K562 (cell line): ENCODE results near the gene HAPLN3. TPM values are rescaled to one million over a fixed set of nuclear protein-coding genes. Genes with fewer than 3 reads are reported as not detected.

ENCODE experiments used
- ATAC-seq: fragments of 200-7000 bp; cut with Tn5 transposase; 3 replicates; pipeline ENCODE4 v1.9.1; 2020; ENCODE audit warnings: moderate library complexity
- BruUV-seq: library from RNA; stranded (reverse); fragments of 400-500 nt; replicated peaks from 2 replicates; lab custom pipeline; 2021; lab: Mats Ljungman, UMichigan
- CTCF ChIA-PET: fragments of 300-600 bp; formaldehyde crosslinking; extraction: SDS; loops from one replicate; lab custom pipeline; 2021; ENCODE audit warnings: low intra/inter-chr PET ratio; lab: Yijun Ruan, JAX
- POLR2A ChIA-PET: fragments of 300-600, 350-650 bp; sonication (Branson Sonifier 250); formaldehyde crosslinking; extraction: SDS; loops from one replicate; lab custom pipeline; 2021; ENCODE audit warnings: antibody characterized with exemption, inconsistent platforms; lab: Yijun Ruan, JAX
- DNase-seq, 4 experiments: peaks; one replicate each; pipeline versions ENCODE4 v3.0.0 to v3.0.0-alpha.2; 2011 to 2018; ENCODE audit warnings: low spot score in 3 of 4, mixed read lengths in 3 of 4; ENCODE audit errors: extremely low read depth in 1 of 4
- FAIRE-seq: peaks from 2 replicates; lab custom pipeline; 2011; peaks lifted over from hg19 to GRCh38; lab: Jason Lieb, UNC
- H2AFZ ChIP-seq: 2 replicates; pipeline ENCODE4 v1.6.0; 2011; ENCODE audit warnings: low read depth, low read length, control low read depth, inconsistent platforms
- H3K27ac ChIP-seq: fragments of 200-600 bp; 3 replicates; pipeline ENCODE4 v1.8.0; 2011; ENCODE audit warnings: low read depth, mild to moderate bottlenecking, control low read depth, inconsistent platforms, low read length, moderate library complexity, mixed read lengths; ENCODE audit errors: extremely low read depth
- H3K27me3 ChIP-seq, 2 experiments: fragments of 300-600 bp in 1 of 2; 2 replicates in 1 of 2; 3 replicates in 1 of 2; pipeline versions ENCODE4 v1.6.0 to v1.8.0; 2011; ENCODE audit warnings: inconsistent platforms in 2 of 2, low read length in 2 of 2, mild to moderate bottlenecking in 1 of 2, mixed read lengths in 1 of 2, moderate library complexity in 1 of 2; ENCODE audit not compliant: control insufficient read depth in 2 of 2, insufficient read depth in 2 of 2
- H3K36me3 ChIP-seq: fragments of 300-600 bp; 3 replicates; pipeline ENCODE4 v1.8.0; 2011; ENCODE audit warnings: mild to moderate bottlenecking, low read length, inconsistent platforms; ENCODE audit not compliant: control insufficient read depth, insufficient read depth
- H3K4me1 ChIP-seq, 2 experiments: fragments of 200-600 bp in 1 of 2; replicated peaks in 1 of 2; 2 replicates in 1 of 2; 3 replicates in 1 of 2; pipeline versions ENCODE4 v1.5.1 to v1.8.0; 2011; ENCODE audit warnings: inconsistent platforms in 2 of 2, low read length in 2 of 2, mild to moderate bottlenecking in 1 of 2, mixed read lengths in 1 of 2, moderate library complexity in 1 of 2; ENCODE audit not compliant: control insufficient read depth in 2 of 2, insufficient read depth in 2 of 2
- H3K4me2 ChIP-seq: 2 replicates; pipeline ENCODE4 v1.6.1; 2011; ENCODE audit warnings: low read length, control low read depth, inconsistent platforms, mixed read lengths; ENCODE audit not compliant: insufficient read depth
- H3K4me3 ChIP-seq: fragments of 200-600 bp; sonication (generic), shearing (Covaris generic); 2 replicates; pipeline ENCODE4 v1.5.1; 2016; ENCODE audit warnings: control low read depth, inconsistent platforms
- H3K79me2 ChIP-seq: fragments of 200-600 bp; 3 replicates; pipeline ENCODE4 v1.8.0; 2011; ENCODE audit warnings: low read length, inconsistent platforms; ENCODE audit not compliant: control insufficient read depth, insufficient read depth
- H3K9ac ChIP-seq, 2 experiments: 2 replicates each; pipeline versions ENCODE4 v1.6.0 to v1.6.1; 2011; ENCODE audit warnings: low read depth in 2 of 2, low read length in 2 of 2, control low read depth in 1 of 2, inconsistent platforms in 1 of 2, mild to moderate bottlenecking in 1 of 2, mixed read lengths in 1 of 2; ENCODE audit not compliant: insufficient read depth in 1 of 2
- H3K9me1 ChIP-seq: one replicate; pipeline ENCODE4 v1.6.0; 2011; ENCODE audit warnings: inconsistent platforms, mild to moderate bottlenecking, low read length, moderate library complexity; ENCODE audit not compliant: control insufficient read depth, insufficient read depth
- H3K9me3 ChIP-seq: replicated peaks from 2 replicates; pipeline ENCODE4 v1.5.1; 2011; ENCODE audit warnings: low read depth, low read length, inconsistent platforms; ENCODE audit not compliant: control insufficient read depth, insufficient read depth
- H4K20me1 ChIP-seq: replicated peaks from 2 replicates; pipeline ENCODE4 v1.6.1; 2011; ENCODE audit warnings: low read length, inconsistent platforms, mixed read lengths; ENCODE audit not compliant: control insufficient read depth, insufficient read depth
- DEAF1 ChIP-seq: fragments of 450-650 bp; formaldehyde crosslinking; IDR thresholded peaks from 2 replicates; pipeline ENCODE4 v1.4.0; 2020; ENCODE audit warnings: mild to moderate bottlenecking, moderate library complexity
- HMBOX1 ChIP-seq: sonication (generic); IDR thresholded peaks from 2 replicates; pipeline ENCODE4 v1.6.1; 2016
- SMC3 ChIP-seq: conservative IDR thresholded peaks from 2 replicates; pipeline ENCODE4 v1.6.1; 2011; ENCODE audit warnings: low read depth, low read length, improper control_type of control experiment; ENCODE audit not compliant: insufficient read depth
- ZNF384 ChIP-seq: IDR thresholded peaks from 2 replicates; pipeline ENCODE4 v1.6.1; 2012; ENCODE audit warnings: low read depth, low read length, improper control_type of control experiment
- WGBS: fragments of 100-300 bp; shearing (Covaris generic); methylation state at CpG from one replicate; pipeline ENCODE4 v1.1.6; 2016; ENCODE audit warnings: low coverage, mixed read lengths; ENCODE audit not compliant: insufficient coverage; ENCODE audit errors: missing lambda C conversion rate; 5-methylcytosine and 5-hydroxymethylcytosine counted together
- in situ Hi-C: fragments of 300-500 bp; cut with MboI; formaldehyde crosslinking; loops from 4 replicates; pipeline ENCODE4 v1.15.0; 2018; ENCODE audit warnings: inconsistent platforms, mixed read lengths
- intact Hi-C: fragments of 100-400 bp; cut with micrococcal nuclease; formaldehyde crosslinking; loops from 2 replicates; pipeline ENCODE4 v1.14.2; 2022
- polyA plus RNA-seq, 8 experiments: library from polyadenylated mRNA; depleted of rRNA in 4 of 8; stranded (reverse) in 5 of 8; unstranded in 3 of 8; fragments of >200 nt; fragmentation: Nextera tagmentation in 2 of 8; fragmentation: Illumina TruSeq in 1 of 8; extraction: Ambion mirVana in 2 of 8; extraction: Trizol in 1 of 8; gene quantifications; 2 replicates each; pipeline versions ENCODE4 v1.2.1 to v1.2.3, GENCODE V29; 2011 to 2014; ENCODE audit warnings: inconsistent platforms in 1 of 8, missing spikeins in 1 of 8
- total RNA-seq, 7 experiments: library from RNA; depleted of rRNA in 6 of 7; stranded (reverse); fragments of >200 nt in 6 of 7; fragmentation: Illumina TruSeq in 2 of 7; extraction: Trizol in 2 of 7; gene quantifications; 2 replicates each; pipeline versions ENCODE4 v1.2.1 to v1.2.3, GENCODE V29; 2011 to 2021; ENCODE audit warnings: low replicate concordance in 1 of 7

HAPLN3 gene
- total and polyA plus RNA-seq, 9 of the 15 experiments (the other 6 are each of a cell fraction or from before 2014, with no cell fraction given) = 0.04 to 2.4 (median 0.65) TPM

DNA sequence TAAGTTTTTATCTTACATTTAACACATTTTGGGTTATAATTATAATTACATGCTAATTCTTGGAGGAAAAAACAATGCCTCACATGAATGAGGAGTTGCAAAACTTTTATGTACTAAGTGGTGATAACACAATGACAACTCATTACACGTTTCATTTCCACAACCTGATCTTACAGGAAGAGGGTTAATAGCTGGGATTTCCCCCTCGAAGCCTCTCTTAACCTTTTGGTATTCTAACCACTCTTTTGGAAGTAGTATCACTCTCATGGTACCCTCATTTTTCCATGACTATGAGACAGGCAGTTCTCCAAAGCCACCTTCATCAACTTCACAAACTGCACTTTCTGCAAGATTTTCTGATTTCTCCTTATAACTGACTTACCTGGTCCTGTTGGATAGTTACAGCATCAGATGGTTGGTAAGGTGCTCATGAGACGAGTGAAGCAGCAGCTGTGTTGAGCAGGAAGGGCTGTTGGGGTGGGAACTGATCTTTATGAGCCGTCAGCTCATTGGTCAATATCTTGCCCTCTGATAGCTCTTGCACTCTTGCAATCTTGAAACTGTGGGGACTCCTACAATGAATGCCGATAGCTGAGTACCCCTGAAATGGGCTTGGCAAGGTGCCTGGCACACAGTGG lies 50.5 kb downstream of the HAPLN3 start:
- Histone ChIP-seq H3K36me3 (no peaks in the 10 kb centered on the region), H3K27ac (no peak overlapping the region), H3K79me2 (no peaks in the 10 kb centered on the region), H3K4me3 (no peak overlapping the region), H4K20me1 (no peaks in the 10 kb centered on the region), H3K9ac (no peak overlapping the region), H2AFZ (no peak overlapping the region), H3K9me1 (no peaks in the 10 kb centered on the region), H3K9me3 (no peaks in the 10 kb centered on the region), H3K4me2 (no peak overlapping the region), H3K27me3 (peaks cover 30 to 46% of the 10 kb centered on the region in 2 experiments), H3K4me1 (peaks cover 0 to 19% of the 10 kb centered on the region in 2 experiments; a peak in 2 of 5 replicates)
- DNase-seq (no peak), FAIRE-seq (peak; percentile 40), ATAC-seq (no peak)
- intact Hi-C loops (no loop called here), in situ Hi-C loops (no loop called here)
- WGBS = 0% methylated on average over 5 of the region's 5 CpGs
- ChIA-PET CTCF (no interaction called here), POLR2A (no interaction called here)
- TF ChIP-seq SMC3 = no peak
- TF ChIP-seq DEAF1 = no peak
- TF ChIP-seq ZNF384 = no peak
- no peak for TF ChIP-seq HMBOX1
- BruUV-seq = no TSS peak
